ENCODE measurements around the gene UBE2E1. TPM values are rescaled to one million over a fixed set of nuclear protein-coding genes. Genes with fewer than 3 reads are reported as not detected.
A peak's percentile ranks its signal among the peaks of the same experiment; 100 is the strongest.

The UBE2E1 gene
- total and polyA plus RNA-seq, 8 donors, result 20.9 to 44.7 (median 28.7) TPM

DNA sequence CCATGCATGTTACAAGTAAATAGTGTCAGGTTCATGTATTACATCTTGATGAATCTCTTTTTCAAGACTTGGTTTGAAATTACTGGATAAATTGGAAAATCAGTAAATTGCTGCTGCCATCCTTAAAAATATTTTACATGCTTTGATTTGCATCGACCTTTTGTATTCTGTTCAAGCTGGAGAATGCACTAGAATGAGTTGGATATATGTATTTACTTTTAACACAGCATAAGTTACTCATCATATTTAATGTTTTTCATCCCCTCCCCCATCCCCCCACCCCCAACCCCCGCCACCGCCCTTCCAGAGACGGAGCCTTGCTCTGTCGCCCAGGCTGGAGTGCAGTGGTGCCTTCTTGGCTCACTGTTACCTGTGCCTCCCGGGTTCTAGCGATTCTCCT is 16.8 kb downstream of the UBE2E1 start:
- Histone ChIP-seq H3K36me3 (no peaks in the 10 kb centered on the region), H3K4me1 (peaks cover 16 to 36% (median 27%) of the 10 kb centered on the region in 3 donors), H3K27ac (no peak overlapping the region), H3K4me3 (no peak overlapping the region), H3K9me3 (no peaks in the 10 kb centered on the region), H3K27me3 (no peaks in the 10 kb centered on the region)
- TF ChIP-seq, protein P1, sequence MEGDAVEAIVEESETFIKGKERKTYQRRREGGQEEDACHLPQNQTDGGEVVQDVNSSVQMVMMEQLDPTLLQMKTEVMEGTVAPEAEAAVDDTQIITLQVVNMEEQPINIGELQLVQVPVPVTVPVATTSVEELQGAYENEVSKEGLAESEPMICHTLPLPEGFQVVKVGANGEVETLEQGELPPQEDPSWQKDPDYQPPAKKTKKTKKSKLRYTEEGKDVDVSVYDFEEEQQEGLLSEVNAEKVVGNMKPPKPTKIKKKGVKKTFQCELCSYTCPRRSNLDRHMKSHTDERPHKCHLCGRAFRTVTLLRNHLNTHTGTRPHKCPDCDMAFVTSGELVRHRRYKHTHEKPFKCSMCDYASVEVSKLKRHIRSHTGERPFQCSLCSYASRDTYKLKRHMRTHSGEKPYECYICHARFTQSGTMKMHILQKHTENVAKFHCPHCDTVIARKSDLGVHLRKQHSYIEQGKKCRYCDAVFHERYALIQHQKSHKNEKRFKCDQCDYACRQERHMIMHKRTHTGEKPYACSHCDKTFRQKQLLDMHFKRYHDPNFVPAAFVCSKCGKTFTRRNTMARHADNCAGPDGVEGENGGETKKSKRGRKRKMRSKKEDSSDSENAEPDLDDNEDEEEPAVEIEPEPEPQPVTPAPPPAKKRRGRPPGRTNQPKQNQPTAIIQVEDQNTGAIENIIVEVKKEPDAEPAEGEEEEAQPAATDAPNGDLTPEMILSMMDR (IDR thresholded peaks at IDR 0.05), result no peak
- FAIRE-seq, result no peak
- 94 to 98% methylated on average over 7 of the region's 7 CpGs for WGBS, 2 donors
- no peak for ATAC-seq
- no peak for DNase-seq
- intact Hi-C loops (cut with DNase I), result no loop called here

DNA sequence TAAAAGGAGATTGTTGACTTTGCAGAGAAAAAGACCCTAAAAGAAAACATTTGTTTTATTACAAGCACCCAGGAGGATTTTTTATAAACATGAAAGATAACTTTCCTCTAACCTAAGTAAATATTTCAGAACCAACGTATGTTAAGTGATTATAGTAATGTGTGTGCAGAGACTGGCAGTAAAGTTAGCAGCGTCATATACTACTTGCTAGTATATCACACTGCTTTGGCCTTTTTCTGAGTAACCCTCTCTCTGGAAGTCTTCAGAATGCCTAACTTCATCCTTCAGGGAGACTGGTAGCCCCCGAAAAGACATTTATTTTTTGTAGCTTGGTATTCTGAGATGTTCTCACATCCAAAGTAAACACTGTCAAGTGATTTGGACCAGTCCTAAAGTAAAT is 17.9 kb downstream of the UBE2E1 start:
- H3K4me1 ChIP-seq, result peaks cover 16 to 36% (median 27%) of the 10 kb centered on the region in 3 donors
- WGBS, 2 donors, result 61 to 64% methylated on average over 3 of the region's 3 CpGs
- no peak overlapping the region for H3K27ac ChIP-seq
- H3K27me3 ChIP-seq, result no peaks in the 10 kb centered on the region
- intact Hi-C loops (cut with DNase I), result no loop called here
- TF ChIP-seq, protein P1 (IDR thresholded peaks at IDR 0.05), result no peak
- FAIRE-seq (no peak), ATAC-seq (no peak), DNase-seq (no peak)
- H3K36me3 ChIP-seq, result no peaks in the 10 kb centered on the region
- no peak overlapping the region for H3K4me3 ChIP-seq
- no peaks in the 10 kb centered on the region for H3K9me3 ChIP-seq

DNA sequence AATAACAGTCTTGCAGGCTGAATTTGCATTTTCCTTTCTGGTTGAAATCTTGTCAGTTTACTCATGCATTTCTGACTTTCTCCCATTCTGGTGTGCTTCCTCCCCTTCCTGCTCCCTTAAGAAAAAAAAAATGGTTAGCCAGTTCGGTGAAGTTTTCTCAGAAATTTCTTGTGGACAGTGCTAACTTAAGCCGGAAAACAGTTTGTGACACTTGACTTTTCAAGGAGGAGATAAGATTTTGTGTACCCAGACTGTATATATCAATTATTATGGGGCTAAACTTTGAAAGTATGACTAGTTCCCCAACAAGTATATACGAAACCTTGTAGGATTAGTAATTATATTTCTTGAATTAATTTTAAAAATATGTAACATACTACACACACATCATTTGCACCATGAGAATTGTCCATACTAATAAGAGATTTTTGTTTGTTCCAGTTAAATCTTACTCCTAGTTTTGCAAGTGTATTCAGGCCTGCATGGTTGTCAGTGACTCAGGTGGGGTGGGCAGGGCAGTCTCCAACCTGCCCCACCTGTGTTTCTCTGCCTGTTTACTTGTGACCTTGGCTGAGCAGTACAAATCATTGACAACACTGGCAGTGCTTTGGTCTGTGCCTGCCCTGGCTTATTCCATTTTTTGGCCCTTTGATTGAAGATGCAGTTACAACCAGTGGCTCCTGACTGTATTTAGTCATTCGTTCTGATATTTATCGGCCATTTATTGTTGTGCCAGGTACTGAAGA is 19.1 kb downstream of the UBE2E1 start:
- H3K36me3 ChIP-seq, result no peaks in the 10 kb centered on the region
- peak in 4 of 6 donors; percentile 30 to 56 (median 36) for DNase-seq
- no peaks in the 10 kb centered on the region for H3K27me3 ChIP-seq
- no peaks in the 10 kb centered on the region for H3K9me3 ChIP-seq
- no peak overlapping the region for H3K4me3 ChIP-seq
- peak; percentile 89 to 98 (median 96) for ATAC-seq
- FAIRE-seq, result no peak
- intact Hi-C loops (cut with DNase I), result no loop called here
- TF ChIP-seq, protein P1 (IDR thresholded peaks at IDR 0.05), result no peak
- H3K4me1 ChIP-seq, result peaks cover 16 to 36% (median 27%) of the 10 kb centered on the region in 3 donors
- H3K27ac ChIP-seq, result no peak overlapping the region
- 24% methylated on average over 5 of the region's 5 CpGs for WGBS, 2 donors

DNA sequence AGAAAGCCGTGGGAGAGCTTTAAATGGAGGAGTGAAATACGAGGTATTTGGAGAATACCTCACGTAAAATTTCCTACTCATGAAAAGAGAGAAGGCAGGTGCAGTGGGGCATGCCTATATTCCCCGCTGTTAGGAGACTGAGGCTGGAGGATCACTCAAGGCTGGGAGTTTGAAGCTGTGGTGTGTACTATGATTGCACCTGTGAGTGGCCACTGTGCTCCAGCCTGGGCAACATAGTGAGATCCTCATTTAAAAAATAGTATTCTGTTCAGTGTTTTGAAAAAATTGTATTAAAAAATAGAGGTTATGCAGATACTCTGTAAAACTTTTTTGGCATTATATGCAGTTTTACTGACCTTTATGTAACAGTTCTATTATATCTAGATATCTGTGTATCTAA is 20.0 kb downstream of the UBE2E1 start:
- WGBS, 2 donors, result 96 to 98% methylated on average over 4 of the region's 4 CpGs
- H3K27ac ChIP-seq, result no peak overlapping the region
- FAIRE-seq, result no peak

More for the DNA sequence above, 20.0 kb downstream of the UBE2E1 start:
- intact Hi-C loops (cut with DNase I), result no loop called here
- TF ChIP-seq, protein P1 (IDR thresholded peaks at IDR 0.05), result no peak
- no peaks in the 10 kb centered on the region for H3K9me3 ChIP-seq
- H3K4me1 ChIP-seq, result peaks cover 16 to 36% (median 27%) of the 10 kb centered on the region in 3 donors
- ATAC-seq (no peak), DNase-seq (no peak)
- H3K36me3 ChIP-seq, result no peaks in the 10 kb centered on the region
- no peak overlapping the region for H3K4me3 ChIP-seq
- no peaks in the 10 kb centered on the region for H3K27me3 ChIP-seq

All from pancreas (tissue), 10 donors.